Activated naive CD4-positive, alpha-beta T cell treated with anti-CD3 and anti-CD28 coated beads for 36 hours (primary cell): ENCODE measurements around the gene NCLN. TPM values are rescaled to one million over a fixed set of nuclear protein-coding genes. Genes with fewer than 3 reads are reported as not detected.

Experiments used
- CTCF ChIA-PET: fragments of 350-600 bp; sonication (Branson Sonifier 250); formaldehyde crosslinking; loops from one replicate; lab custom pipeline; 2021; ENCODE audit warnings: antibody characterized with exemption; lab: Charles Lee
- DNase-seq: peaks from one replicate; pipeline ENCODE4 v3.0.0-alpha.2; 2020
- H3K27ac Mint-ChIP-seq: one replicate; pipeline ENCODE4 v1.8.0; 2021; ENCODE audit warnings: mild to moderate bottlenecking, mixed read lengths
- H3K27me3 Mint-ChIP-seq: one replicate; pipeline ENCODE4 v1.8.0; 2021; ENCODE audit warnings: low read depth, mixed read lengths
- H3K36me3 Mint-ChIP-seq: one replicate; pipeline ENCODE4 v1.8.0; 2021; ENCODE audit warnings: low read depth, mixed read lengths
- H3K4me1 Mint-ChIP-seq: one replicate; pipeline ENCODE4 v1.8.0; 2021; ENCODE audit warnings: low read depth, mixed read lengths
- H3K4me3 Mint-ChIP-seq: one replicate; pipeline ENCODE4 v1.8.0; 2021; ENCODE audit warnings: mild to moderate bottlenecking, moderate library complexity, mixed read lengths
- H3K9me3 Mint-ChIP-seq: one replicate; pipeline ENCODE4 v1.8.0; 2021; ENCODE audit warnings: mixed read lengths
- intact Hi-C: fragments of 100-400 bp; cut with micrococcal nuclease; formaldehyde crosslinking; loops from one replicate; pipeline ENCODE4 v1.15.1; 2023
- total RNA-seq, 2 experiments: library from RNA; stranded (reverse); gene quantifications; one replicate each; pipeline ENCODE4 v1.2.3, GENCODE V29; 2021

The NCLN gene
- total RNA-seq, 2 experiments from 2014 or later = 38.4 to 42.9 TPM

- CTCF ChIA-PET = interaction anchor here (1.5 kb wide), 1 partner anchor 21 kb away, joined by 3 read pairs; no protein-coding TSS in a partner anchor
- H3K4me1 Mint-ChIP-seq = no peaks in the 10 kb centered on the region
- H3K27me3 Mint-ChIP-seq = peaks cover 5% of the 10 kb centered on the region
- H3K36me3 Mint-ChIP-seq = no peaks in the 10 kb centered on the region
- DNase-seq = no peak
- H3K4me3 Mint-ChIP-seq = no peak overlapping the region
- H3K27ac Mint-ChIP-seq = no peak overlapping the region
- H3K9me3 Mint-ChIP-seq = peaks cover 14% of the 10 kb centered on the region
- intact Hi-C loops = no loop called here
Measured at GRCh38 chr19:3249408-3249807, 63.7 kb downstream of the NCLN start.

- DNase-seq = peak; percentile 61
- intact Hi-C loops = no loop called here
Measured at GRCh38 chr19:3250675-3251074, 64.9 kb downstream of the NCLN start.

GRCh38 chr19:3251229-3251628 is 65.5 kb downstream of the NCLN start:
- Mint-ChIP-seq H3K36me3 (no peaks in the 10 kb centered on the region), H3K27ac (no peak overlapping the region), H3K27me3 (peaks cover 5% of the 10 kb centered on the region), H3K4me1 (no peaks in the 10 kb centered on the region), H3K9me3 (peaks cover 14% of the 10 kb centered on the region), H3K4me3 (no peak overlapping the region)
- intact Hi-C loops = no loop called here
- DNase-seq = no peak
- CTCF ChIA-PET = interaction anchor here (0.6 kb wide), 2 partner anchors 27 to 300 kb away, joined by 3 to 6 read pairs; no protein-coding TSS in a partner anchor

More at GRCh38 chr19:3250675-3251074, 64.9 kb downstream of the NCLN start:
- Mint-ChIP-seq H3K36me3 (no peaks in the 10 kb centered on the region), H3K27me3 (peaks cover 5% of the 10 kb centered on the region), H3K4me3 (no peak overlapping the region), H3K27ac (no peak overlapping the region), H3K4me1 (no peaks in the 10 kb centered on the region), H3K9me3 (peaks cover 14% of the 10 kb centered on the region)
- CTCF ChIA-PET = interaction anchor here (0.6 to 1.5 kb wide), 3 partner anchors 22 to 51 kb away, joined by 3 read pairs; no protein-coding TSS in a partner anchor

DNA sequence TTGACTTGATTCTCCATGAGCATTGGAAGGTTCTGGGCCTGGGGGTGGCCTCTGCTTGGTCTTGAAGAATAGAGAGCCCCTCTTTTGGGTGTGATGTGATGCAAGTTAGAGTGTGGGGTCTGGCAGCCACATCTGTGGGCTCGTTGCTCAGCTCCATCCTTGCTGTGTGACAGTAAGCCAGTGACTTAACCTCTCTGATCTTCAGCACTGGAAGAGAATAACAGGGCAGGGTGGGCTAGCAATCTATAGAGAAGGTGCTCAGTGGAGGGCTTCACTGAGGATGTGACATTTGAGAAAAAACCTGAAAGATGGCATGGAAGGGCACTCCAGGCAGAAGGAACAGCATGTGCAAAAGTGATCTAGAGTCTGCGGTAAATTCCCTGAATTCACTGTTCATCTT is 66.9 kb downstream of the NCLN start:
- DNase-seq = no peak
- H3K4me3 Mint-ChIP-seq = no peak overlapping the region
- no peaks in the 10 kb centered on the region for H3K4me1 Mint-ChIP-seq
- H3K9me3 Mint-ChIP-seq = peaks cover 14% of the 10 kb centered on the region
- intact Hi-C loops = no loop called here
- no peaks in the 10 kb centered on the region for H3K36me3 Mint-ChIP-seq
- CTCF ChIA-PET = interaction anchor here (0.6 to 1.3 kb wide), 4 partner anchors 19 to 71 kb away, joined by 3 to 4 read pairs (median 3); partner anchors contain the start of gene CELF5
- H3K27ac Mint-ChIP-seq = no peak overlapping the region
- peaks cover 5% of the 10 kb centered on the region for H3K27me3 Mint-ChIP-seq

DNA sequence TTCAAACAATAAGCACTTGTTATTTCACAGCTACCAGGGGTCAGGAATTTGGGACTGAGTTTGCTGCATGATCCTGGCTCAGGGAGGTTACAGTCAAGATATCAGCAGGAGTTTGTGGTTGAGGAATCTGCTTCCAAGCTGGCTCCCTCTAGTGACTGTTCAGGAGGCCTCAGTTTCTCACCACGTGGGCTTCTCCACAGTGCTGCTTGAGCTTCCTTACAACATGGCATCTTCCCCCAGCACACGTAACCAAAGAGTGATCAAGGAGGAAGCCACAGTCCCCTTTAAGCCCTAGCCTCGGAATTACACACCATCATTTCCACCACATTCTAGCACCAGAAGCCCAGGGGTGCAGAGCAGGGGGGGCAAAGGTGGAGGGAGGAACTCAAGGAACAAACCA is 67.5 kb downstream of the NCLN start:
- CTCF ChIA-PET = interaction anchor here (0.8 to 1.3 kb wide), 4 partner anchors 29 to 297 kb away, joined by 3 to 4 read pairs (median 3); partner anchors contain the start of gene CELF5
- Mint-ChIP-seq H3K27ac (no peak overlapping the region), H3K4me3 (no peak overlapping the region), H3K9me3 (peaks cover 14% of the 10 kb centered on the region), H3K36me3 (no peaks in the 10 kb centered on the region), H3K4me1 (no peaks in the 10 kb centered on the region), H3K27me3 (peaks cover 5% of the 10 kb centered on the region)
- intact Hi-C loops = no loop called here
- no peak for DNase-seq

- CTCF ChIA-PET = no interaction called here
- intact Hi-C loops = no loop called here
- H3K27me3 Mint-ChIP-seq = peaks cover 5% of the 10 kb centered on the region
- peaks cover 14% of the 10 kb centered on the region for H3K9me3 Mint-ChIP-seq
- no peak overlapping the region for H3K4me3 Mint-ChIP-seq
- no peak overlapping the region for H3K27ac Mint-ChIP-seq
- H3K4me1 Mint-ChIP-seq = no peaks in the 10 kb centered on the region
- no peak for DNase-seq
- H3K36me3 Mint-ChIP-seq = no peaks in the 10 kb centered on the region
Measured at GRCh38 chr19:3254520-3254919, 68.8 kb downstream of the NCLN start.

DNA sequence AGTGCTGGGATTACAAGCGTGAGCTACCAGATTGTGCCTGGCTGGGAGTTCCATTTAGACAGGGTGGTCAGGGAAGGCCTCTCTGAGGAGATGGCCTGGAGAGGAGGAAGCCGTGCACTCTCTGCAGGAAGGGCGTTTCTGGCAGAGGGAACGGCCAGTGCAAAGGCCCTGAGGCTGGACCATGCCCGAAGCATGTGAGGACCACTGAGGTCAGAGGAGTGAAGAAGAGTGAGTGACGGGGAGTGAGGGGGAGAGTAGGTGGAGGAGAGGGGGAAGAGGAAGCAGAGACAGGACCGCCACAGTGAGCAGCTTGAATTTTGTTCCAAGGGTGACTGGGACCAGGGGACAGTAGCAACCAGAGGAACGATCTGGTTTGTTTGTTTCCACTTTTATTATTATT is 71.3 kb downstream of the NCLN start:
- H3K4me1 Mint-ChIP-seq = no peaks in the 10 kb centered on the region
- no peak overlapping the region for H3K27ac Mint-ChIP-seq
- H3K9me3 Mint-ChIP-seq = peaks cover 14% of the 10 kb centered on the region
- CTCF ChIA-PET = no interaction called here
- no peak overlapping the region for H3K4me3 Mint-ChIP-seq
- no peak for DNase-seq
- H3K36me3 Mint-ChIP-seq = no peaks in the 10 kb centered on the region
- intact Hi-C loops = no loop called here
- H3K27me3 Mint-ChIP-seq = no peaks in the 10 kb centered on the region

Other genes with a start within 250 kb of the NCLN start
- 1 to 10 TPM; 3.7 to 3.9 TPM for gene ZNF77, start 241.0 kb upstream of the NCLN start, total RNA-seq
- 1 to 10 TPM in 1 of 2 experiments, under 1 TPM in 1; 0.52 to 1.6 TPM for gene TLE6, start 208.4 kb upstream of the NCLN start, total RNA-seq
- gene TLE2, start 156.7 kb upstream of the NCLN start, total RNA-seq = 1 to 10 TPM; 6.5 to 7.2 TPM
- 100 to 1,000 TPM; 326 to 354 TPM for gene TLE5, start 123.4 kb upstream of the NCLN start, total RNA-seq
- gene GNA11, start 91.6 kb upstream of the NCLN start, total RNA-seq = 10 to 100 TPM; 10.9 to 11.2 TPM
- 10 to 100 TPM; 26.6 to 28.4 TPM for gene GNA15, start 49.9 kb upstream of the NCLN start, total RNA-seq
- 10 to 100 TPM; 22.4 to 24.1 TPM for gene S1PR4, start 7.2 kb upstream of the NCLN start, total RNA-seq
- not detected for gene CELF5, start 38.7 kb downstream of the NCLN start, total RNA-seq
- 10 to 100 TPM; 11.9 to 12.8 TPM for gene NFIC, start 180.7 kb downstream of the NCLN start, total RNA-seq